ENCODE measurements around the gene CAB39.
"Not testable (repeated sequence)": the region's sequence is repeated elsewhere in the genome, so short reads cannot be mapped to it uniquely, and the experiment has no call there.

Gene CAB39

GRCh38 chr2:230716588-230716987, 3.9 kb downstream of the CAB39 start:
- DNase-seq: no peak

GRCh38 chr2:230717600-230717999, 5.0 kb downstream of the CAB39 start:
- no peak for DNase-seq

GRCh38 chr2:230719340-230719739, 6.7 kb downstream of the CAB39 start:
- no peak for DNase-seq

GRCh38 chr2:230721712-230722111, 9.1 kb downstream of the CAB39 start:
- no peak for DNase-seq

- DNase-seq: no peak
Measured at GRCh38 chr2:230722207-230722885, 9.7 kb downstream of the CAB39 start.

GRCh38 chr2:230723363-230723762, 10.7 kb downstream of the CAB39 start:
- DNase-seq: no peak

- not testable (repeated sequence) for DNase-seq
Measured at GRCh38 chr2:230724957-230725356, 12.3 kb downstream of the CAB39 start.

GRCh38 chr2:230731512-230731911, 18.9 kb downstream of the CAB39 start:
- DNase-seq: no peak

- DNase-seq: no peak
Measured at GRCh38 chr2:230732914-230733401, 20.3 kb downstream of the CAB39 start.

GRCh38 chr2:230734247-230735175, 21.9 kb downstream of the CAB39 start:
- no peak for DNase-seq

- DNase-seq: no peak
Measured at GRCh38 chr2:230735884-230736283, 23.2 kb downstream of the CAB39 start.

- DNase-seq: no peak
Measured at GRCh38 chr2:230737300-230737699, 24.7 kb downstream of the CAB39 start.

GRCh38 chr2:230737791-230738226, 25.2 kb downstream of the CAB39 start:
- DNase-seq: no peak

GRCh38 chr2:230738391-230738811, 25.8 kb downstream of the CAB39 start:
- no peak for DNase-seq

GRCh38 chr2:230738924-230739323, 26.3 kb downstream of the CAB39 start:
- no peak for DNase-seq

- DNase-seq: no peak
Measured at GRCh38 chr2:230739961-230740360, 27.3 kb downstream of the CAB39 start.

GRCh38 chr2:230742781-230743180, 30.1 kb downstream of the CAB39 start:
- DNase-seq: no peak

- no peak for DNase-seq
Measured at GRCh38 chr2:230746213-230746612, 33.6 kb downstream of the CAB39 start.

- DNase-seq: no peak
Measured at GRCh38 chr2:230748087-230748486, 35.4 kb downstream of the CAB39 start.

GRCh38 chr2:230749111-230749510, 36.5 kb downstream of the CAB39 start:
- no peak for DNase-seq

- DNase-seq: no peak
Measured at GRCh38 chr2:230751062-230751461, 38.4 kb downstream of the CAB39 start.

- DNase-seq: no peak
Measured at GRCh38 chr2:230754200-230754599, 41.6 kb downstream of the CAB39 start.

GRCh38 chr2:230757476-230757875, 44.8 kb downstream of the CAB39 start:
- DNase-seq: no peak
